GM19193 (cell line): ENCODE data around the gene GRHL3.

Experiments
- POLR2A ChIP-seq: IDR thresholded peaks from 4 replicates; pipeline ENCODE4 v1.6.1; 2011; ENCODE audit not compliant: insufficient read depth, insufficient read length; ENCODE audit errors: extremely low read depth

Gene GRHL3

GRCh38 chr1:24319312-24319863 is at the start of gene GRHL3:
Gene GRHL3, plus strand, starts transcription at chr1:24319357. Its CDS starts 195 bp downstream, at chr1:24319552.
- no peak for TF ChIP-seq POLR2A

GRCh38 chr1:24275104-24275410 is 44.1 kb upstream of the GRHL3 start:
- no peak for TF ChIP-seq POLR2A

- TF ChIP-seq POLR2A, result no peak
Measured at GRCh38 chr1:24275510-24275909, 43.6 kb upstream of the GRHL3 start.

GRCh38 chr1:24276791-24277190 is 42.4 kb upstream of the GRHL3 start:
- no peak for TF ChIP-seq POLR2A

GRCh38 chr1:24277420-24278169 is 41.6 kb upstream of the GRHL3 start:
- no peak for TF ChIP-seq POLR2A

DNA sequence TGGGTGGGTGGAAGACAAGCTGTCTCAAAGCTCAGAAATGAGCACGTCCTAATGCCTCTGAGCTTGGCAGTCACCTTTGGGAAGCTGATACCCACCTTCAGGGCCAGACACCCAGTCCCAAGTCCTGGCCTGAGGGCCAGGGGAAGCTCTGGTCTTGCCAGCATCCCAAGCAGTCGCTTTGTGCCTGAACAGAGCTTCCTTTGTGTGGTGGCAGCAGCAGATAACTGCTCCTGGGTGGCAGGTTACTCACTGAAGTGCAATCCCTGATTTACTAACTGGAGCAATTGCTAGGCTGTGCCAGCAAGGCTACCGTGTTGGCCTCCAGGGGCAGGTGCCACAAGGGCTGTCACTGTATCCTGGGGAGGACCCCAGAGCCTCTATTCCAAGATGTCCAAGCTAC is 40.4 kb upstream of the GRHL3 start:
- no peak for TF ChIP-seq POLR2A

- TF ChIP-seq POLR2A, result no peak
Measured at GRCh38 chr1:24279590-24280232, 39.4 kb upstream of the GRHL3 start.

DNA sequence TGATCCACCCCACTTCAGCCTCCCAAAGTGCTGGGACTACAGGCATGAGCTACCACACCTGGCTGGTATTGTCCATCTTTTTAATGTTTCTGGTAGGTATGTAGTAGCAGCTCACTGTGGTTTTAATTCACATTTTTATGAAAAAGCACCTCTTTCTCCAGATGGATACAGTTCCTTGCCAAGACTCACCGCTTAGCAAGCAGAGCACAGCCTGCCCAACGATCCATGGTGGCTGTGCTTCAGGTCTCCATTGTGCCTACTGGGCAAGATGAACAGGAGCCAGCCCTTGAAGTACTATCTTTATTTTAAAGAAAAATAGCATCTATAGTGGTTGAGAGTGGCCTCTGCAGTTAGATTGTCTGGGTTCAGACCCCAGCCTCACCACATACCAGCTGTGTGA is 37.6 kb upstream of the GRHL3 start:
- no peak for TF ChIP-seq POLR2A

- TF ChIP-seq POLR2A, result no peak
Measured at GRCh38 chr1:24282491-24282890, 36.7 kb upstream of the GRHL3 start.

DNA sequence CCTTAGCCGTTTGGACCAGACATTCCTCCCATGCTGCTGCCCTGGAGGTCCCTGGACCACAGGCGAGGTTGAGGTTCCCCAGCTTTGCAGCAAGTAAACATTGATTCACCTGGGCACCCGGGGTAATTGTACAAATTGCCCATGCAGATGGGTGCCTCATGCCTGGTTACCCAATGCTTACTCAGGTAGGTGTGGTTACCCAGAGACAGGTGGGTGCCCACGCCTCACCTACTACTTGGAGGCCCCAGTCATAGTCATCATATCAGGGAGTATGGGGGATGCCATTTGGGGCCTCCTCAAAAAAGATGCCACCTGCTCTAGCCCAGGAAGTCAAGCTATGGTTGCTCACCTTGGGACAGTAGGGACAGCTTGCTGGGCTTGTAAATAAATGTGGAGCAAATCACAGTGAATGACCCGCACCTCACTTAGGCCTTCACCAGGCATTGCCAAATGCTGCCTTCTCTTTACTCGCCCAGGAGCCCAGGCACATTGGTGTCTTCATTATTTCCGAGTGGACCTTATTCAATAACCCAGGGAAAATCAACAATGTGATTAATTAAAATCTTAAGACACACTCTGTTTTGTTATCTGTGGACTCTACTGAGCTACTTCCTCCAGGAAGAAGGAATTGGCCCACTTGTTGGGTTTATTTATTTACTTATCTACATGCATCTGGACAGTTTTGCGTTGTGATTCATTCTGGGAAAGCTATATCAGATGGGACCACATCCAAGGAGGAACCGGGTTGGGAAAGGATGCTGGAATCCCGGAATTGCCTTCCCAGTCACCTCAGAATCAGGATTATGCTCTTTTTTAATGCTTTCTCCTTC is 35.6 kb upstream of the GRHL3 start:
- no peak for TF ChIP-seq POLR2A

DNA sequence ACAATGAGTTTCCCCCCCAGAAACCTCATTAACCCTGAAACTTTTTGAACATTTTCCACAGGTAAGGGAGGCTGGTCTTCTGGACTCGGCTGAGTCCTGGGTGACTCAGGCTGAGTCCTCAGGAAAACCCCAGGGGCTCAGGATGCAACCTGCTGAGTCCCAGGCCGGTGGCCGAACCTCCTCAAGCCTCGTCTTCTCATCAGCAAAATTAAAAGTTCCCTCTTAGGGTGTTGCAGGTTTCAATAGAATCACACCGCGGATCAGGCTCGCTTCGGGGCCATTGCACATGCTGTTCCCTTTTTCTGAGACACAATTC is 35.0 kb upstream of the GRHL3 start:
- no peak for TF ChIP-seq POLR2A

DNA sequence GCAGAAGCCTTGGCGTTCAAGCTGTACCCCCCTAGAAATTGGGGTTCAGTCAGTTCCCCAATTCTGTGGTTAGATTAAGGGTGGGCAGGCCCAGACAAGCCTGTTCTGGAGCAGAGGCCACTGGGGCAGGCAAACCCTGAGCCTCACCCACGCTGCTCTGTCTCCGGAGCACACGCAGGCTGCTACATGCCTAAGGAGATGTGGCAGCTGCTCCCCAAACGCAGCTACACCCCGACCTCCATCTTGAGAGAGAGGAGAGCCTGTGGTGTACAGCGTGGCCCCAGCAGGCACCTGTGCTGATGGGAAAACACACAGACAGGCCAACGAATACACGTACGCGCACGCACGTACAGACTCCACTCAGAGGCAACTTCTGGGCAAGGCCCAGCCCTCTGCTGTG is 33.9 kb upstream of the GRHL3 start:
- no peak for TF ChIP-seq POLR2A

GRCh38 chr1:24286246-24287010 is 32.7 kb upstream of the GRHL3 start:
- TF ChIP-seq POLR2A, result no peak

- no peak for TF ChIP-seq POLR2A
Measured at GRCh38 chr1:24288479-24288878, 30.7 kb upstream of the GRHL3 start.
